Vagina (tissue), 2 donors: ENCODE data around the gene RHBG. TPM values are rescaled to one million over a fixed set of nuclear protein-coding genes. Genes with fewer than 3 reads are reported as not detected.
A peak's percentile ranks its signal among the peaks of the same experiment; 100 is the strongest.

Experiments
- DNase-seq, 2 donors: peaks; one replicate each; pipeline ENCODE4 v3.0.0-alpha.2; 2017; ENCODE audit errors: extremely low spot score in 2 of 2
- H3K27ac ChIP-seq: fragments of 200-600 bp; sonication (generic); one replicate; pipeline ENCODE4 v1.5.1; 2019
- H3K27me3 ChIP-seq: fragments of 200-600 bp; sonication (generic); one replicate; pipeline ENCODE4 v1.5.1; 2019
- H3K36me3 ChIP-seq, 2 donors: fragments of 200-600 bp; sonication (generic); one replicate each; pipeline ENCODE4 v1.5.1; 2017 to 2019
- H3K4me1 ChIP-seq: fragments of 200-600 bp; sonication (generic); one replicate; pipeline ENCODE4 v1.5.1; 2019
- H3K4me3 ChIP-seq, 2 donors: fragments of 200-600 bp; sonication (generic); 1 replicate in 1 of 2; 2 replicates in 1 of 2; pipeline ENCODE4 v1.5.1; 2016 to 2019
- H3K9me3 ChIP-seq: fragments of 200-600 bp; sonication (generic); one replicate; pipeline ENCODE4 v1.5.1; 2019
- CTCF ChIP-seq, 3 experiments: fragments of 450-650 bp in 2 of 3; fragments of 200-600 bp in 1 of 3; sonication (generic) in 1 of 3; IDR thresholded peaks; one replicate each; pipeline ENCODE4 v1.5.1; 2017 to 2019; ENCODE audit warnings: antibody characterized with exemption in 3 of 3, mild to moderate bottlenecking in 2 of 3, moderate library complexity in 2 of 3
- POLR2A ChIP-seq, 2 donors: fragments of 450-650 bp; IDR thresholded peaks; one replicate each; pipeline ENCODE4 v1.6.1; 2017; ENCODE audit warnings: antibody characterized with exemption in 2 of 2, mild to moderate bottlenecking in 2 of 2, moderate library complexity in 2 of 2
- POLR2AphosphoS5 ChIP-seq, 2 donors: sonication (generic); formaldehyde crosslinking; IDR thresholded peaks; one replicate each; pipeline ENCODE4 v1.9.0; 2017; ENCODE audit warnings: antibody characterized with exemption in 2 of 2, mild to moderate bottlenecking in 2 of 2, low read depth in 1 of 2; ENCODE audit not compliant: insufficient read depth in 1 of 2
- intact Hi-C: fragments of 100-400 bp; cut with DNase I; formaldehyde crosslinking; loops from one replicate; pipeline ENCODE4 v1.15.1; 2023
- total RNA-seq: library from RNA; depleted of rRNA; stranded (reverse); fragments of >200 nt; gene quantifications from one replicate; pipeline ENCODE4 v1.2.3, GENCODE V29; 2016

The RHBG gene
- total RNA-seq, 1 donor from 2014 or later = not detected

GRCh38 chr1:156388174-156389137, 19.4 kb downstream of the RHBG start:
- no peaks in the 10 kb centered on the region for H3K36me3 ChIP-seq
- H3K4me1 ChIP-seq = no peaks in the 10 kb centered on the region
- H3K27ac ChIP-seq = no peak overlapping the region
- no peak for DNase-seq
- H3K27me3 ChIP-seq = no peaks in the 10 kb centered on the region
- H3K9me3 ChIP-seq = no peaks in the 10 kb centered on the region
- TF ChIP-seq CTCF (IDR thresholded peaks at IDR 0.05) (no peak), POLR2A (IDR thresholded peaks at IDR 0.05) (no peak), POLR2AphosphoS5 (IDR thresholded peaks at IDR 0.05; ENCODE audit: insufficient read depth in 1 of 2, low read depth in 1 of 2) (no peak)
- peak overlapping the region in 1 of 2 donors; percentile 28 for H3K4me3 ChIP-seq
- intact Hi-C loops = loop anchor here (5.0 to 10.0 kb wide), 3 partner anchors 49 to 269 kb away; no protein-coding TSS in a partner anchor

- intact Hi-C loops = loop anchor here (5.0 to 10.0 kb wide), 3 partner anchors 48 to 268 kb away; no protein-coding TSS in a partner anchor
- no peaks in the 10 kb centered on the region for H3K9me3 ChIP-seq
- H3K4me1 ChIP-seq = no peaks in the 10 kb centered on the region
- H3K27me3 ChIP-seq = no peaks in the 10 kb centered on the region
- DNase-seq = no peak
- H3K27ac ChIP-seq = no peak overlapping the region
- no peaks in the 10 kb centered on the region for H3K36me3 ChIP-seq
- TF ChIP-seq POLR2AphosphoS5 (IDR thresholded peaks at IDR 0.05; ENCODE audit: insufficient read depth in 1 of 2, low read depth in 1 of 2) (no peak), CTCF (IDR thresholded peaks at IDR 0.05) (no peak), POLR2A (IDR thresholded peaks at IDR 0.05) (no peak)
- H3K4me3 ChIP-seq = no peak overlapping the region
Measured at GRCh38 chr1:156389311-156389710, 20.3 kb downstream of the RHBG start.

- intact Hi-C loops = no loop called here
- no peak for TF ChIP-seq POLR2A (IDR thresholded peaks at IDR 0.05)
- TF ChIP-seq POLR2AphosphoS5 (IDR thresholded peaks at IDR 0.05; ENCODE audit: insufficient read depth in 1 of 2, low read depth in 1 of 2) = no peak
- TF ChIP-seq CTCF (IDR thresholded peaks at IDR 0.05) = no peak
- H3K27me3 ChIP-seq = no peaks in the 10 kb centered on the region
Measured at GRCh38 chr1:156390469-156391365, 21.7 kb downstream of the RHBG start.

GRCh38 chr1:156391366-156391677, 22.3 kb downstream of the RHBG start:
- TF ChIP-seq POLR2AphosphoS5 (IDR thresholded peaks at IDR 0.05; ENCODE audit: insufficient read depth in 1 of 2, low read depth in 1 of 2) = no peak
- TF ChIP-seq CTCF (IDR thresholded peaks at IDR 0.05) = no peak
- TF ChIP-seq POLR2A (IDR thresholded peaks at IDR 0.05) = no peak
- intact Hi-C loops = no loop called here
- Histone ChIP-seq H3K9me3 (no peaks in the 10 kb centered on the region), H3K36me3 (no peaks in the 10 kb centered on the region), H3K27me3 (no peaks in the 10 kb centered on the region), H3K4me3 (no peak overlapping the region), H3K27ac (no peak overlapping the region), H3K4me1 (no peaks in the 10 kb centered on the region)
- no peak for DNase-seq

More at GRCh38 chr1:156390469-156391365, 21.7 kb downstream of the RHBG start:
- Histone ChIP-seq H3K4me3 (no peak overlapping the region), H3K4me1 (no peaks in the 10 kb centered on the region), H3K9me3 (no peaks in the 10 kb centered on the region), H3K36me3 (no peaks in the 10 kb centered on the region), H3K27ac (no peak overlapping the region)
- DNase-seq = no peak
